OCI-LY7 (cell line): Measurements from ENCODE around the gene FAM177A1.

Source experiments
- CTCF ChIP-seq: fragments of 200-600 bp; sonication (generic); conservative IDR thresholded peaks from 2 replicates; pipeline ENCODE4 v1.5.1; 2014; ENCODE audit warnings: mild to moderate bottlenecking, antibody characterized with exemption, low read length, moderate library complexity, mixed read lengths
- EZH2phosphoT487 ChIP-seq: fragments of 200-600 bp; sonication (generic); IDR thresholded peaks from 2 replicates; pipeline ENCODE4 v1.6.1; 2018; ENCODE audit warnings: low read depth, borderline replicate concordance, mild to moderate bottlenecking, mixed run types, antibody characterized with exemption, low read length, moderate library complexity, mixed read lengths

DNA sequence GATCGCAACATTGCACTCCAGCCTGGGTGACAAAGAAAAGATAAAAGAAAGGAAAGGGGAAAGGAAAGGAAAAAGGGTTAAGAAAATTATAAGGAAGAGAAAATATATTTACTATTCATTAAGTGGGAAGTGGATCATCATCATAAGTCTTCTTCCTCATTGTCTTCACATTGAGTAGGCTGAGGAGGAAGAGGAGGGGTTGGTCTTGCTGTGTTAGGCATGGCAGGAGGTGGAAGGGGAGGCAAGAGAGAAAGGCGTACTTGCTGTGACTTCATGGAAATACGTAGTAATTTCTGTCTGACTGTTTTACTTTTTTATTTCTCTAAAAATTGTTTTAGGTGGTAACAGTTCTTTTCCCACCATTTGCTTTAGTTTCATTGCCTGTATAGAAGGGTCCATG lies 26.2 kb downstream of the FAM177A1 start:
- TF ChIP-seq CTCF (no peak), EZH2phosphoT487 (no peak)
